Gastrocnemius medialis (tissue), 4 donors: Measurements from ENCODE around the gene UCHL3. TPM values are rescaled to one million over a fixed set of nuclear protein-coding genes. Genes with fewer than 3 reads are reported as not detected.

Source experiments
- ATAC-seq, 2 donors: fragments of 150-250 bp; one replicate each; pipeline ENCODE4 v1.9.1; 2016
- DNase-seq, 2 donors: peaks; one replicate each; pipeline ENCODE4 v3.0.0-alpha.2; 2019
- H3K27ac ChIP-seq, 4 donors: fragments of 200-600 bp; sonication (generic); 1 replicate in 1 of 4; 2 replicates in 3 of 4; pipeline ENCODE4 v1.5.1; 2016 to 2018; ENCODE audit warnings: mild to moderate bottlenecking in 2 of 4, moderate library complexity in 1 of 4
- H3K27me3 ChIP-seq, 3 donors: fragments of 200-600 bp; sonication (generic) in 2 of 3; 1 replicate in 1 of 3; 2 replicates in 2 of 3; pipeline versions ENCODE4 v1.5.1 to v1.6.0; 2016 to 2019; ENCODE audit warnings: mild to moderate bottlenecking in 1 of 3, moderate library complexity in 1 of 3
- H3K36me3 ChIP-seq, 2 donors: fragments of 200-600 bp; sonication (generic) in 1 of 2; one replicate each; pipeline ENCODE4 v1.5.1; 2017 to 2018
- H3K4me1 ChIP-seq, 2 donors: fragments of 200-600 bp; sonication (generic) in 1 of 2; one replicate each; pipeline ENCODE4 v1.5.1; 2016 to 2017; ENCODE audit warnings: mild to moderate bottlenecking in 2 of 2
- H3K4me3 ChIP-seq, 4 donors: fragments of 200-600 bp; sonication (generic) in 3 of 4; 1 replicate in 1 of 4; 2 replicates in 3 of 4; pipeline ENCODE4 v1.5.1; 2016 to 2019; ENCODE audit warnings: mild to moderate bottlenecking in 2 of 4
- H3K9me3 ChIP-seq, 3 donors: fragments of 200-600 bp; sonication (generic) in 2 of 3; 1 replicate in 1 of 3; 2 replicates in 2 of 3; pipeline ENCODE4 v1.5.1; 2016 to 2019
- POLR2A ChIP-seq, 2 donors: fragments of 450-650 bp; IDR thresholded peaks; one replicate each; pipeline ENCODE4 v1.6.1; 2017; ENCODE audit warnings: antibody characterized with exemption in 2 of 2, mild to moderate bottlenecking in 2 of 2, moderate library complexity in 2 of 2
- in situ Hi-C, 4 donors: fragments of 200-750 bp; cut with MboI; loops; one replicate each; pipeline versions ENCODE4 v1.15.0 to v1.8.0; 2017; ENCODE audit warnings: low sequenced_read_pairs in 4 of 4
- intact Hi-C: fragments of 100-400 bp; cut with DNase I; formaldehyde crosslinking; loops from one replicate; pipeline ENCODE4 v1.15.1; 2023; ENCODE audit warnings: low total_unique reads
- total RNA-seq, 4 donors: library from RNA; depleted of rRNA; stranded (reverse); fragments of >200 nt; gene quantifications; one replicate each; pipeline versions ENCODE4 v1.1.0 to v1.2.3, GENCODE V29; 2016
- TF ChIP-seq, protein P1 (sequence below), 5 experiments: fragments of 450-650 bp in 3 of 5; fragments of 200-600 bp in 2 of 5; sonication (generic) in 2 of 5; IDR thresholded peaks in 4 of 5; conservative IDR thresholded peaks in 1 of 5; 1 replicate in 4 of 5; 2 replicates in 1 of 5; pipeline ENCODE4 v1.5.1; 2016 to 2019; ENCODE audit warnings: antibody characterized with exemption in 5 of 5, mild to moderate bottlenecking in 3 of 5, moderate library complexity in 3 of 5

The UCHL3 gene
- total RNA-seq, 4 donors from 2014 or later: 40.2 to 67.5 (median 44.2) TPM

DNA sequence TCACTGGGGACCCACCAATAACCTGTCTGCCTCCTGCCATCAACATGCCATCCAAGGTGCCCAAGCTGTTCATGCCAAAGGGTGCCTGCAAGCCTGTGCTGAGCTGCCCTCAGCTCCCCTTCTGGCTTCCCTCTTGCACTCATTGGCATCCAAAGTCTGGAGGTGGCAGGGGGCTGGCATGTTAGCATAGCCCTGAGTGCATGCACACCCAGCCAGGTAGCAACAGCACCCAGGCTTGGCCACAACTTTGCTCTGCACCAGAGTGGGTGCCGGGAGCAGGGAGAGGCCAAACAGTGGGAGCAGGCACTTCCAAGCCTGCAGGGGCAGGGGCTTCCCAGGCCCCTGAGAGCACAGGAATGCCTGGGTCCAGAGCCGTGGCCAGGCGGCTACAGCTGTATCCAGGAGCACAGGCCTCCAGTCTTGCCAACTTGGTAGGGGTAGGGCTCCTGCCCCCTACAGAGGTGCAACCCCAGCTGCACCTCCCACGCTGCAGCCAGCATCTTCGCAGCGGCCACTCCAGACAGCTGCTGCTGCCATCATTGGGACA lies 41.5 kb upstream of the UCHL3 start:
- in situ Hi-C loops: no loop called here
- Histone ChIP-seq H3K9me3 (no peaks in the 10 kb centered on the region), H3K4me1 (no peaks in the 10 kb centered on the region), H3K36me3 (no peaks in the 10 kb centered on the region), H3K27me3 (no peaks in the 10 kb centered on the region), H3K27ac (no peak overlapping the region), H3K4me3 (no peak overlapping the region)
- ATAC-seq (no peak), DNase-seq (no peak)
- TF ChIP-seq, protein P1, sequence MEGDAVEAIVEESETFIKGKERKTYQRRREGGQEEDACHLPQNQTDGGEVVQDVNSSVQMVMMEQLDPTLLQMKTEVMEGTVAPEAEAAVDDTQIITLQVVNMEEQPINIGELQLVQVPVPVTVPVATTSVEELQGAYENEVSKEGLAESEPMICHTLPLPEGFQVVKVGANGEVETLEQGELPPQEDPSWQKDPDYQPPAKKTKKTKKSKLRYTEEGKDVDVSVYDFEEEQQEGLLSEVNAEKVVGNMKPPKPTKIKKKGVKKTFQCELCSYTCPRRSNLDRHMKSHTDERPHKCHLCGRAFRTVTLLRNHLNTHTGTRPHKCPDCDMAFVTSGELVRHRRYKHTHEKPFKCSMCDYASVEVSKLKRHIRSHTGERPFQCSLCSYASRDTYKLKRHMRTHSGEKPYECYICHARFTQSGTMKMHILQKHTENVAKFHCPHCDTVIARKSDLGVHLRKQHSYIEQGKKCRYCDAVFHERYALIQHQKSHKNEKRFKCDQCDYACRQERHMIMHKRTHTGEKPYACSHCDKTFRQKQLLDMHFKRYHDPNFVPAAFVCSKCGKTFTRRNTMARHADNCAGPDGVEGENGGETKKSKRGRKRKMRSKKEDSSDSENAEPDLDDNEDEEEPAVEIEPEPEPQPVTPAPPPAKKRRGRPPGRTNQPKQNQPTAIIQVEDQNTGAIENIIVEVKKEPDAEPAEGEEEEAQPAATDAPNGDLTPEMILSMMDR (IDR thresholded peaks at IDR 0.05 in 4 of 5, conservative IDR thresholded peaks at IDR 0.05 in 1 of 5): no peak
- TF ChIP-seq POLR2A (IDR thresholded peaks at IDR 0.05): no peak
- intact Hi-C loops: no loop called here

DNA sequence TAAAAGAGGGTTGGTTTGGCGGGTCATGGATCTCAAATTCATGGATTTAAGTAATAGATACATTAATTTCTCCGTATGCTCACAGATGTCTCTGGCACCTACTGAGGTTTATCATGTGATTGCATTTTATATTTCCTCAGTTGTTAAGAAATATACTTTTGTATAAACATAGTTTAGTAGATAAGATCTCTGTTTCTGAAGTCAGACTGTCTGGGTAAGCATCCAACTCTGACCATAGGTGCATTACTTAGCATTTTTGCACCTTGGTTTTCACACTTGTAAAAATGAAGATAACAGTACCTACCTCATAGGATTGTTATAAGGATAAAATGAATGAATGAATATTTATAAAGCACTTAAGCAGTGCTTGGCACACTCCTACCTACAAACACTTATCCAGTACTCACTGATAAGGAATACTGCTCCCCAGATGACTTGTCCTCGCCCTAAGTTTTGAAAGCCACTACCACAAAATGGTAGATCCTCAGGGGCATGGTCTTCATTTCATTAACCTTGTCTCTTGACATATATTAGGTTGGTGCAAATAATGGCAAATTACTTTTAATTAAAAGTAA lies 38.5 kb upstream of the UCHL3 start:
- no peaks in the 10 kb centered on the region for H3K9me3 ChIP-seq
- no peak for TF ChIP-seq POLR2A (IDR thresholded peaks at IDR 0.05)
- TF ChIP-seq, protein P1 (IDR thresholded peaks at IDR 0.05 in 4 of 5, conservative IDR thresholded peaks at IDR 0.05 in 1 of 5): no peak
- H3K4me1 ChIP-seq: no peaks in the 10 kb centered on the region
- H3K27me3 ChIP-seq: no peaks in the 10 kb centered on the region
- H3K4me3 ChIP-seq: no peak overlapping the region
- intact Hi-C loops (no loop called here), in situ Hi-C loops (no loop called here)
- no peak overlapping the region for H3K27ac ChIP-seq
- ATAC-seq (no peak), DNase-seq (no peak)
- no peaks in the 10 kb centered on the region for H3K36me3 ChIP-seq

DNA sequence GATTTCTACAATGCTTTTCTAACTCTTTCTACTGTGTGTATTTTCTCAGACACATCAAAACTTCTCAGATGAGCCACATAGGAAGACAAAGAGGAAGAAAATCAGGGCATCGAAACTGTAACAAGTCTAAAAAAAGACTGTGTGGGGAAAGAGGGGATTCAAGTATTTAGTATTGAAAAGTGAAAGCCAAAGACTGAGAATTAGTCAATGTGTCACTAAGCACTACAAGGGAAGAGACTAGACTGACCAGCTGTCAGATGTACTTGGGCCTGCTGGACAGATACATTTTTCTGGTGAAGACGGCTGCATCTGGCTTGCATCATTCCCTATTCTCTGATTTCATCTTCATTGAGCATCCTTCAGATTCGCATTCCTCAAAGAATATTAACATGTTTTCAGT lies 37.3 kb upstream of the UCHL3 start:
- no peak for DNase-seq
- H3K4me1 ChIP-seq: no peaks in the 10 kb centered on the region
- TF ChIP-seq, protein P1 (IDR thresholded peaks at IDR 0.05 in 4 of 5, conservative IDR thresholded peaks at IDR 0.05 in 1 of 5): no peak
- no peak for TF ChIP-seq POLR2A (IDR thresholded peaks at IDR 0.05)
- no peaks in the 10 kb centered on the region for H3K27me3 ChIP-seq
- ATAC-seq: no peak
- in situ Hi-C loops: no loop called here
- no peaks in the 10 kb centered on the region for H3K36me3 ChIP-seq
- H3K4me3 ChIP-seq: no peak overlapping the region
- no peak overlapping the region for H3K27ac ChIP-seq
- intact Hi-C loops: no loop called here
- no peaks in the 10 kb centered on the region for H3K9me3 ChIP-seq

DNA sequence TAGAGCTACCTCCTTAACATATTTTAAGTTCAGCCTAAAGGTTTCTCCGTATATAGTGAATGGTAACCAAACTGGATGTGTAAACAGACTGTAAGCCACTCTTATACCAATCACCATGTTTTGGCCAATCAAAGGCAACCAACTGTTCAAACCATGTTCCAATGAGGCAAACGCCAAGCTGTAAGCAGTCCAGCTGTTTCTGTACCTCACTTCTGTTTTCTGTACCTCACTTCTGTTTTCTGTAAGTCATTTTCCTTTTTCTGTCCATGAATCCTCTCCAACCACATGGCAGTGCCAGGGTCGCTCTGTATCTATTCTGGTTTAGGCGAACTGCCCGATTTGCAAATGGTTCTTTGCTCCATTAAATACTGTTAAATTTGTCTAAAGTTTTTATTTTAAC lies 36.3 kb upstream of the UCHL3 start:
- no peak overlapping the region for H3K27ac ChIP-seq
- intact Hi-C loops: no loop called here
- H3K36me3 ChIP-seq: no peaks in the 10 kb centered on the region
- no peaks in the 10 kb centered on the region for H3K4me1 ChIP-seq
- DNase-seq: no peak
- no peaks in the 10 kb centered on the region for H3K9me3 ChIP-seq
- in situ Hi-C loops: no loop called here
- no peak overlapping the region for H3K4me3 ChIP-seq
- H3K27me3 ChIP-seq: no peaks in the 10 kb centered on the region
- ATAC-seq: no peak
- TF ChIP-seq, protein P1 (IDR thresholded peaks at IDR 0.05 in 4 of 5, conservative IDR thresholded peaks at IDR 0.05 in 1 of 5): no peak
- TF ChIP-seq POLR2A (IDR thresholded peaks at IDR 0.05): no peak
